Fibroblast of skin of right biceps (primary cell): ENCODE results near the gene PASK.

ENCODE experiments used
- DNase-seq: peaks from one replicate; pipeline ENCODE4 v3.0.0-alpha.2; 2013

PASK gene

GRCh38 chr2:241064008-241064801 lies 85.1 kb downstream of the PASK start:
- DNase-seq, result no peak

GRCh38 chr2:241063587-241063986 lies 85.7 kb downstream of the PASK start:
- no peak for DNase-seq

GRCh38 chr2:241063093-241063551 lies 86.2 kb downstream of the PASK start:
- DNase-seq, result no peak

GRCh38 chr2:241062389-241063092 lies 86.7 kb downstream of the PASK start:
- DNase-seq, result no peak

- no peak for DNase-seq
Measured at GRCh38 chr2:241061275-241061674, 88.0 kb downstream of the PASK start.
